ENCODE measurements around the gene CHRM4. TPM values are rescaled to one million over a fixed set of nuclear protein-coding genes. Genes with fewer than 3 reads are reported as not detected.

CHRM4 gene
- total RNA-seq (ENCODE audit: low replicate concordance), result not detected in 2 replicates

DNA sequence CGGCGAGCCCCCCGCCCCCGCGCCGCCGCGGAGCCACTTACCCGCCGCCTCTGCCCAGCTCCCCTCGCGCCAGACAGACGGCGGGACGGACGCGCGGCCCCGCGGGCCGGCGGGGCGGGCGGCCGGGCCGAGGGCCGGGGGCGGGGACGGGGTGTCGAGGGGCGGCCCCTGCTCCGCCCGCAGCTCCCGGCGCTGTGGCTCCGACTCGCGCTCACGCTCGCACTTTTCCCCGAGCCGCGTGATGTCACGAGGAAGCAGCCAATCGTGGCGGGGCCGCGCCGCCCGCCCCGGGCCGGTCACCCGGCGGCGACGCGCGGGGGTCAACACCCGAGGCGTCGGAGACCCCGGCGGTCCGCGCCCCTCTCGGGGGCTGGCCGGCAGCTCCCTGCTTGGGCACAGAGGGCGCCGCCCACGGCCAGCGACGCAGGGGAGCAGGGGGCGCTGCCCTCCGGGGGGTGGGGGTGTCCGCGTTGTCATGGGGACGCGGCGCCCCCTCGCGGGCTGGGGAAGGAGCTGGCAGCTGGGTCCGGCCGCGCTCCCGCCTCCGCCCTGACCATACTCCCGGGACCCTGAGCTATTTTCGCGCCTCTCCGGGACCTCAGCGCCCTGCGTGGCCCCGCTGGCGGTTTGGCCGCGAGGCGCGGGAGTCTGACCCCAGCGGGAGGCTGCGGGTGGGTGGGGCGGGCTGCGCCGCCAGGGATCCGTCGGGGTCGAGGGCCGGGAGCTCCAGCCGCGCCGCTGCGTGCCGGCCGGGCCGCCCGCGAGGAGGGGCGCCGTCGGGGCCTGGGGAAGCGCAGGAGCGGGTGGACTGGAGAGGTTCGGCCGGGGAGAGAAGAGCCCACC lies at the start of gene CHRM4:
CHRM4 (minus strand) TSS at position 199 of the 843 bp plus-strand sequence. CDS start 5,219 bp downstream, outside the sequence.
- DNase-seq (ENCODE audit: low read depth), result no peak
- TF ChIP-seq, protein P1, sequence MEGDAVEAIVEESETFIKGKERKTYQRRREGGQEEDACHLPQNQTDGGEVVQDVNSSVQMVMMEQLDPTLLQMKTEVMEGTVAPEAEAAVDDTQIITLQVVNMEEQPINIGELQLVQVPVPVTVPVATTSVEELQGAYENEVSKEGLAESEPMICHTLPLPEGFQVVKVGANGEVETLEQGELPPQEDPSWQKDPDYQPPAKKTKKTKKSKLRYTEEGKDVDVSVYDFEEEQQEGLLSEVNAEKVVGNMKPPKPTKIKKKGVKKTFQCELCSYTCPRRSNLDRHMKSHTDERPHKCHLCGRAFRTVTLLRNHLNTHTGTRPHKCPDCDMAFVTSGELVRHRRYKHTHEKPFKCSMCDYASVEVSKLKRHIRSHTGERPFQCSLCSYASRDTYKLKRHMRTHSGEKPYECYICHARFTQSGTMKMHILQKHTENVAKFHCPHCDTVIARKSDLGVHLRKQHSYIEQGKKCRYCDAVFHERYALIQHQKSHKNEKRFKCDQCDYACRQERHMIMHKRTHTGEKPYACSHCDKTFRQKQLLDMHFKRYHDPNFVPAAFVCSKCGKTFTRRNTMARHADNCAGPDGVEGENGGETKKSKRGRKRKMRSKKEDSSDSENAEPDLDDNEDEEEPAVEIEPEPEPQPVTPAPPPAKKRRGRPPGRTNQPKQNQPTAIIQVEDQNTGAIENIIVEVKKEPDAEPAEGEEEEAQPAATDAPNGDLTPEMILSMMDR (IDR thresholded peaks at IDR 0.05; ENCODE audit: insufficient read depth, low read length), result peak; percentile 17
- peak within 1 kb of the TSS; percentile 46 for H3K4me3 ChIP-seq (ENCODE audit: low read depth, low read length)

GRCh38 chr11:46438211-46438610 lies 46.6 kb upstream of the CHRM4 start:
- no peak overlapping the region for H3K4me3 ChIP-seq (ENCODE audit: low read depth, low read length)
- TF ChIP-seq, protein P1 (IDR thresholded peaks at IDR 0.05; ENCODE audit: insufficient read depth, low read length), result no peak
- no peak for DNase-seq (ENCODE audit: low read depth)

- H3K4me3 ChIP-seq (ENCODE audit: low read depth, low read length), result no peak overlapping the region
- peak; percentile 50 for DNase-seq (ENCODE audit: low read depth)
- TF ChIP-seq, protein P1 (IDR thresholded peaks at IDR 0.05; ENCODE audit: insufficient read depth, low read length), result no peak
These were observed 45.6 kb upstream of the CHRM4 start for GRCh38 chr11:46437122-46437689.

GRCh38 chr11:46436113-46436512 lies 44.5 kb upstream of the CHRM4 start:
- TF ChIP-seq, protein P1 (IDR thresholded peaks at IDR 0.05; ENCODE audit: insufficient read depth, low read length), result no peak
- DNase-seq (ENCODE audit: low read depth), result no peak
- H3K4me3 ChIP-seq (ENCODE audit: low read depth, low read length), result no peak overlapping the region

GRCh38 chr11:46435679-46436078 lies 44.1 kb upstream of the CHRM4 start:
- DNase-seq (ENCODE audit: low read depth), result peak; percentile 13
- H3K4me3 ChIP-seq (ENCODE audit: low read depth, low read length), result no peak overlapping the region
- TF ChIP-seq, protein P1 (IDR thresholded peaks at IDR 0.05; ENCODE audit: insufficient read depth, low read length), result no peak

DNA sequence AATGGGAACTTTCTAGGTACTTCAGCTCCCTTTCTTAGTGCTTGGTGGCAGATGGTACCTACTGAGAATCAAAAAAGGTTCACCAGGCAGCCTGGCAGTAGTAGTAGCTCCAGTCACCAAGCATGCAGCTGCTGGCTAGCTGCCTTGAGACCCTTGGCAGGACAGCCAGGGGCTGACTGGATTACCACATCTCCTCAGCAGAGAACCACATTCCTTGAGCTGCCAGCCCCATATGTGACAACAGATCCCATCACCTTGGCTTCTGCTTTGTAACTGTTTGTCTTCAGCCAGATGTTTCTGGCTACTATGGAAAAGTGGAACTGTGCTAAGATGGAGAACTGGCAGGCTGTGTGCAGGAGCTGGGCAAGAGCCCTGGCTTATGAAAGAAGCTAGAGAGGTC lies 39.6 kb upstream of the CHRM4 start:
- DNase-seq (ENCODE audit: low read depth), result no peak
- H3K4me3 ChIP-seq (ENCODE audit: low read depth, low read length), result no peak overlapping the region
- TF ChIP-seq, protein P1 (IDR thresholded peaks at IDR 0.05; ENCODE audit: insufficient read depth, low read length), result no peak

All from fibroblast of the aortic adventitia (primary cell).